GM12875 (cell line): ENCODE data around the gene TEAD4.

ENCODE experiments used
- H3K4me3 ChIP-seq: one replicate; pipeline ENCODE4 v1.5.1; 2011; ENCODE audit warnings: low read depth, low read length, control low read depth
- TF ChIP-seq, protein P1 (sequence below): IDR thresholded peaks from 2 replicates; pipeline ENCODE4 v1.5.1; 2011; ENCODE audit warnings: low read depth, mild to moderate bottlenecking, control low read depth, inconsistent platforms, low read length, moderate library complexity, borderline replicate concordance; ENCODE audit not compliant: insufficient read depth

Gene TEAD4

GRCh38 chr12:3038166-3038565, 79.0 kb downstream of the TEAD4 start:
- H3K4me3 ChIP-seq = no peak overlapping the region
- TF ChIP-seq, protein P1, sequence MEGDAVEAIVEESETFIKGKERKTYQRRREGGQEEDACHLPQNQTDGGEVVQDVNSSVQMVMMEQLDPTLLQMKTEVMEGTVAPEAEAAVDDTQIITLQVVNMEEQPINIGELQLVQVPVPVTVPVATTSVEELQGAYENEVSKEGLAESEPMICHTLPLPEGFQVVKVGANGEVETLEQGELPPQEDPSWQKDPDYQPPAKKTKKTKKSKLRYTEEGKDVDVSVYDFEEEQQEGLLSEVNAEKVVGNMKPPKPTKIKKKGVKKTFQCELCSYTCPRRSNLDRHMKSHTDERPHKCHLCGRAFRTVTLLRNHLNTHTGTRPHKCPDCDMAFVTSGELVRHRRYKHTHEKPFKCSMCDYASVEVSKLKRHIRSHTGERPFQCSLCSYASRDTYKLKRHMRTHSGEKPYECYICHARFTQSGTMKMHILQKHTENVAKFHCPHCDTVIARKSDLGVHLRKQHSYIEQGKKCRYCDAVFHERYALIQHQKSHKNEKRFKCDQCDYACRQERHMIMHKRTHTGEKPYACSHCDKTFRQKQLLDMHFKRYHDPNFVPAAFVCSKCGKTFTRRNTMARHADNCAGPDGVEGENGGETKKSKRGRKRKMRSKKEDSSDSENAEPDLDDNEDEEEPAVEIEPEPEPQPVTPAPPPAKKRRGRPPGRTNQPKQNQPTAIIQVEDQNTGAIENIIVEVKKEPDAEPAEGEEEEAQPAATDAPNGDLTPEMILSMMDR = no peak

DNA sequence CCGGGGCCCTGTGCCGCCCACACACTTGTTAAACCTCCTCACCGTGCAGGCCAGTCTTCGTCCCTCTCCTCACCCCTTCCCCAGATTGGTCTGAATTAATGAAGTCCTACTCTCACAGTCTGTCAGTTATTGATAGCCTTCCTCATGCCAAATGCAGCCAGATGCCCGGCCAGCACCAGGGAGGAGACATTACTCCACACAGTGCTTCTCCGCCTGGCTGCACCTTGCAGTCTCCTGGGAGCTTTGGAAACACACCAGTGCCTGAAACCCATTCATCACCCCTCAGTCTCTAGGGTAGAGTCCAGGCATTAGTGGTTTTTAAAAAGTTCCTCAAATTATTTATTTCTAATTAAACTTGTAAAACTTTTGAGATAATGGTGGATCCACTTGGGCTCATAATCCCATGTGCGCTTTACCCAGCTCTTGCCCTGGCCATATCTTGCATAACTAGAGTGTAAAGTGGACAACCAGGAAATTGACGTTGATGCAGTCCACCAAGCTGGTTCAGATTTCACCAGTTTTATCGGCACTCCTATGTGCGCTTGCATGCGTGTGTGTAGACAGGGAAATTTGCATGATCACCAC, 79.8 kb downstream of the TEAD4 start:
- no peak overlapping the region for H3K4me3 ChIP-seq
- TF ChIP-seq, protein P1 = no peak

GRCh38 chr12:3040026-3040656, 80.9 kb downstream of the TEAD4 start:
- no peak overlapping the region for H3K4me3 ChIP-seq
- TF ChIP-seq, protein P1 = no peak

DNA sequence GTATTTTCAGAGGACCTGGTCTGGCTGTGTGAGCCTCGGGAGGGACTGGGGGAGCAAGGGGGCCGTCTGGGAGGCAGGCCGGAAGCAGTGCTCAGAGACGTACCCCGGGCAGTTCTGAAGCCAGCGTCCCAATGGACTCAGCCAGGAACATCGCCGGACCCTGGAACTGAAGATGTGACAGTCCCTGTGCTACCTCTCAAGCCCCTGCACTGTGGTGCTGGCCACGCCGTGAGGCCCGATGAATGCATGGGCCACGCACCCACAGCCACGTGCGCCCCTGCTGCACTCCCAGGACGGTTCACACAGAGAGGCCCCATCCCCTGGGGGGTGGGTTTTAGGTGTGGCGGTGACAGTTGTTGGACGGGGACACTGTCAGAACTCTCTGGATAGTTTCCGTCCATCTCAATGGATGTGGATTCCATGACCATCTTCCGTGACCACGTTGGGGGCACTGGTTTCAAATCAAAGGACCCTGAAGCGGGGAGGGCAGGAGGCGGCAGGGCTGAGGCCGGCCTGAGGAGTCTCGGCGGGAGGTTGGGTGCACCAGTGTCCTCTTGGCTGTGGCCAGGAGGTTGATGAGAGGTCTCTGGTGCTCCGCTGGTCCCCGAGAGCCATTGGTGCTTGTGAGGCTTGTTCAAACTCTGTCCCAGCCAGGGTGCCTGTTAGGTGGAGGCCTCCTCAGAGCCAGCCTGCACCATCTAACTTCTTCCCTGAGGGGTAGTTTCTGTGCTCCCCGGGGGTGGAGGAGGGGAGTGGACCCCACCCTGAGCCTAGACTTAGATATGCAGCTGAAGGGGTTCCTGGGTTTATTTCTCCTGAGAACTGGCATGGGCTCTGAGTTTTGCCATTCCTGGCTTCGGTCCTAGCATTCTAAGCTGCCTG, 81.7 kb downstream of the TEAD4 start:
- TF ChIP-seq, protein P1 = no peak
- H3K4me3 ChIP-seq = no peak overlapping the region

DNA sequence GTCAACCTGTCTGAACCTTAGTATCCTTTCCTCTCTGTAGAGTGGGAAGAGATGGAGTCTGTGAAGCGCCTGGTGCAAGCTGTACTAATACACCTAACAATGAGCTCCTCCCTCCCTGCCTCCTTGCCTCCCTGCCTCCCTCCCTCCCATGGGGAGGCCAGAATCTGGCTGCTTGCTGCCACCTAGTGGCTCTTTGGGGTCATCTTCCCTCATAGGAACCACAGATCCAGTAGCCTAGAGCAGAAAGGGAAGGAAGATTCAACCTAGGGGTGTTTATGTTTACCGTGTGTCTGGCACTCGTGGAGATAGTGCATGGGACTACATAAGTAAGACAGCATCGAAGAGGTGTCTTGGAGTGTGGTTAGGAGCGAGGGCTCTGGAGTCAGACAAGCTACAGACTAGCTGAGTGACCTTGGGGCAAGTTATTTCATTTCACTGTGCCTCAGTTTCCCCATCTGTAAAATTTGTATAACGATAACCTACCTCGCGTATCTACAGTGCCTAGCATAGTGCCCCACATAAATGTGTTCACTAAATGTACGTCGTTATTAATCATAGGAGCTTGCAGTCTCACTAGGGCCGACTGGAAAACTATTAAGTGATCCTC, 82.5 kb downstream of the TEAD4 start:
- no peak overlapping the region for H3K4me3 ChIP-seq
- TF ChIP-seq, protein P1 = peak; percentile 68; the same call in 1 of the 2 replicates

- H3K4me3 ChIP-seq = no peak overlapping the region
- TF ChIP-seq, protein P1 = no peak
These were observed 83.2 kb downstream of the TEAD4 start for GRCh38 chr12:3042394-3042793.
